ENCODE results near the gene SEBOX. TPM values are rescaled to one million over a fixed set of nuclear protein-coding genes. Genes with fewer than 3 reads are reported as not detected.

The SEBOX gene
- total RNA-seq, 1 donor, result not detected

DNA sequence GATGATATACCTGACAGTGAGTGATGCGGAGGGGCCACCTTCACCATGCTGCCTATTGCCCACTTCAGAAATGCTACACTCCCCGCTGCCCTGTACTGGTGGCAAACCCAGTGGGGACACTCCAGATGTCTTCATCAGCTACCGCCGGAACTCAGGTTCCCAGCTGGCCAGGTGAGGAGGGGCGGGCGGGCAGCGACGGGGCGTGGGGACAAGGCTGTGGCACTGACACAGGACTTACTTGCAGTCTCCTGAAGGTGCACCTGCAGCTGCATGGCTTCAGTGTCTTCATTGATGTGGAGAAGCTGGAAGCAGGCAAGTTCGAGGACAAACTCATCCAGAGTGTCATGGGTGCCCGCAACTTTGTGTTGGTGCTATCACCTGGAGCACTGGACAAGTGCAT lies 23.1 kb upstream of the SEBOX start:
- no peak overlapping the region for H3K4me3 ChIP-seq (ENCODE audit: low read depth, low read length)
- no peak for DNase-seq (ENCODE audit: low read depth)
- TF ChIP-seq, protein P1, sequence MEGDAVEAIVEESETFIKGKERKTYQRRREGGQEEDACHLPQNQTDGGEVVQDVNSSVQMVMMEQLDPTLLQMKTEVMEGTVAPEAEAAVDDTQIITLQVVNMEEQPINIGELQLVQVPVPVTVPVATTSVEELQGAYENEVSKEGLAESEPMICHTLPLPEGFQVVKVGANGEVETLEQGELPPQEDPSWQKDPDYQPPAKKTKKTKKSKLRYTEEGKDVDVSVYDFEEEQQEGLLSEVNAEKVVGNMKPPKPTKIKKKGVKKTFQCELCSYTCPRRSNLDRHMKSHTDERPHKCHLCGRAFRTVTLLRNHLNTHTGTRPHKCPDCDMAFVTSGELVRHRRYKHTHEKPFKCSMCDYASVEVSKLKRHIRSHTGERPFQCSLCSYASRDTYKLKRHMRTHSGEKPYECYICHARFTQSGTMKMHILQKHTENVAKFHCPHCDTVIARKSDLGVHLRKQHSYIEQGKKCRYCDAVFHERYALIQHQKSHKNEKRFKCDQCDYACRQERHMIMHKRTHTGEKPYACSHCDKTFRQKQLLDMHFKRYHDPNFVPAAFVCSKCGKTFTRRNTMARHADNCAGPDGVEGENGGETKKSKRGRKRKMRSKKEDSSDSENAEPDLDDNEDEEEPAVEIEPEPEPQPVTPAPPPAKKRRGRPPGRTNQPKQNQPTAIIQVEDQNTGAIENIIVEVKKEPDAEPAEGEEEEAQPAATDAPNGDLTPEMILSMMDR (IDR thresholded peaks at IDR 0.05; ENCODE audit: insufficient read depth, low read length), result no peak

DNA sequence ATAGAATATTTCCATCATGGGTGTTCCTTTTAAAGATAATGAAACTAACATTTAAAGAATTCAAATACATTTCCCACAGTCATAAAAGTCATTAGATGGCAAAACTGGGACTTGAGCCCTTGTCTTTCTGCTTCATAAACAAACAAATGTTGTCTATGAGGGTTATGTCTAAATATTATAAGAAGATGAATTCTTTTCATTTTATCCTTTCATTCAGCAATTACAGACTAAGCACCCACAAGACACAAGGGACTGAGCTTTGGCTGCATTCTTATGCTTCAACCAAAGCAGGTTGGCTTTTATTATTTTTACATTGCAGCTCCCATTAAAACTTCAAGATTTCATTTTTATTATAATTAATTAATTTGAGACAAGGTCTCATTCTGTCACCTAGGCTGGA lies 21.4 kb upstream of the SEBOX start:
- H3K4me3 ChIP-seq (ENCODE audit: low read depth, low read length), result no peak overlapping the region
- TF ChIP-seq, protein P1 (IDR thresholded peaks at IDR 0.05; ENCODE audit: insufficient read depth, low read length), result no peak
- no peak for DNase-seq (ENCODE audit: low read depth)

DNA sequence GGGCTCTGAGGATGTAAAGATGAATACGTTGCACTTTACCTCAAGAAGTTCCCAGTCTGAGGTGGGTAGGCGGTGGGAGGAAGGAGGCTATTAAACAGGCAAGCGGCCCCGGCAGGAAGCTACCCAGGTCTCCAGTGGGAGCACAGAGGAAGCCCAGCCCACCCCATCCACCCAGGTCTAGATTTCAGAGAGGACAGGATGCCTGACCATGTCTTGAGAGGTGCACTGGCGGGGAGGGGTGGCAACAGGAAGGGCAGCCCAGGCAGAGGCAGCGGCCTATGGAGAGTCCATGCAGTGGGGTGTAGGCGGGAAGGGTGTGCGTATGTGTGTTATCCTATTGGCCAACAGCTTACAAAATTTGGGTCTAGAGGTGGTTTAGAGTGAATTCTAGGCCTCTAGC lies 20.4 kb upstream of the SEBOX start:
- H3K4me3 ChIP-seq (ENCODE audit: low read depth, low read length), result no peak overlapping the region
- TF ChIP-seq, protein P1 (IDR thresholded peaks at IDR 0.05; ENCODE audit: insufficient read depth, low read length), result no peak

DNA sequence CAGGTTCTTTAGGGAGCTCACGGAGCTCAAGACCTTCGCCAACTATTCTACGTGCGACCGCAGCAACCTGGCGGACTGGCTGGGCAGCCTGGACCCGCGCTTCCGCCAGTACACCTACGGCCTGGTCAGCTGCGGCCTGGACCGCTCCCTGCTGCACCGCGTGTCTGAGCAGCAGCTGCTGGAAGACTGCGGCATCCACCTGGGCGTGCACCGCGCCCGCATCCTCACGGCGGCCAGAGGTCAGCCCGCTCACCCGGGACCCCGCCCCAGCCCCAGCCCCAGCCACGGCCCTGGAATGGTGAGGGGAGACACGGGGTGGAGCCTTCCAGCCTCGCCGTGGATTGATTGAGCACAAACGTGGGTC lies 20.0 kb upstream of the SEBOX start:
- TF ChIP-seq, protein P1 (IDR thresholded peaks at IDR 0.05; ENCODE audit: insufficient read depth, low read length), result no peak
- H3K4me3 ChIP-seq (ENCODE audit: low read depth, low read length), result no peak overlapping the region
- DNase-seq (ENCODE audit: low read depth), result no peak

More for the DNA sequence above, 20.4 kb upstream of the SEBOX start:
- DNase-seq (ENCODE audit: low read depth), result no peak

DNA sequence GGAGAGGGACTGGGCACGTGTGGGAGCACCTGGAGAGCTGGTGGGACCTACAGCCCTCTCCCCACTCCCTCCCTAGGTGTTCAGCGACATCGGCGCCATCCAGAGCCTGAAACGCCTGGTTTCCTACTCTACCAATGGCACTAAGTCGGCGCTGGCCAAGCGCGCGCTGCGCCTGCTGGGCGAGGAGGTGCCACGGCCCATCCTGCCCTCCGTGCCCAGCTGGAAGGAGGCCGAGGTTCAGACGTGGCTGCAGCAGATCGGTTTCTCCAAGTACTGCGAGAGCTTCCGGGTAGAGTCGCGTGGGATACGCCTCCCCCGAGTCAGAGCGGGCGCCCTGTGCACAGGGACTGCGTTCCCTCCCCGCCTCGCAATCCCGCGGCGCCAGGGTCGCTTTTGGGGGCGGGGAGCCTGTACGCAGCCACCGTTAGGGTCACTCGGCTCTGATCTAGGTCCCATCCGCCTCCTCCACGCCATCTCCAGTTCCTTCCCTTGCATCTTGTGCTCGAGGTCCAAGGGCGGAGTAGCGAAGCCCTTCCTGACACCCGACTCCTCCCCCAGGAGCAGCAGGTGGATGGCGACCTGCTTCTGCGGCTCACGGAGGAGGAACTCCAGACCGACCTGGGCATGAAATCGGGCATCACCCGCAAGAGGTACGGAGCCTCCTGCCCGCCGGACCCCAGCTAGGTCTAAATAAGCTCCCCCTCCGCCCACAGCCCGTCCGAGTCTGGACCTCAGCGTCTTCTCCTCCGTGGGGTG lies 19.5 kb upstream of the SEBOX start:
- no peak for DNase-seq (ENCODE audit: low read depth)
- H3K4me3 ChIP-seq (ENCODE audit: low read depth, low read length), result no peak overlapping the region

DNA sequence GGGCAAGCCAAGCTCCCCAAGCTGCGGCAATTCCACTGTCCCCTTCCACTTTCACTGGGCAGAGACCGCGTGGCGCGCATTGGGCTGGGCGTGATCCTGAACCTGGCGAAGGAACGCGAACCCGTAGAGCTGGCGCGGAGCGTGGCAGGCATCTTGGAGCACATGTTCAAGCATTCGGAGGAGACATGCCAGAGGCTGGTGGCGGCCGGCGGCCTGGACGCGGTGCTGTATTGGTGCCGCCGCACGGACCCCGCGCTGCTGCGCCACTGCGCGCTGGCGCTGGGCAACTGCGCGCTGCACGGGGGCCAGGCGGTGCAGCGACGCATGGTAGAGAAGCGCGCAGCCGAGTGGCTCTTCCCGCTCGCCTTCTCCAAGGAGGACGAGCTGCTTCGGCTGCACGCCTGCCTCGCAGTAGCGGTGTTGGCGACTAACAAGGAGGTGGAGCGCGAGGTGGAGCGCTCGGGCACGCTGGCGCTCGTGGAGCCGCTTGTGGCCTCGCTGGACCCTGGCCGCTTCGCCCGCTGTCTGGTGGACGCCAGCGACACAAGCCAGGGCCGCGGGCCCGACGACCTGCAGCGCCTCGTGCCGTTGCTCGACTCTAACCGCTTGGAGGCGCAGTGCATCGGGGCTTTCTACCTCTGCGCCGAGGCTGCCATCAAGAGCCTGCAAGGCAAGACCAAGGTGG lies 16.3 kb upstream of the SEBOX start:
- H3K4me3 ChIP-seq (ENCODE audit: low read depth, low read length), result no peak overlapping the region
- DNase-seq (ENCODE audit: low read depth), result no peak
- TF ChIP-seq, protein P1 (IDR thresholded peaks at IDR 0.05; ENCODE audit: insufficient read depth, low read length), result no peak

More for the DNA sequence above, 19.5 kb upstream of the SEBOX start:
- TF ChIP-seq, protein P1 (IDR thresholded peaks at IDR 0.05; ENCODE audit: insufficient read depth, low read length), result no peak
